Measurements from ENCODE around the gene ANK3. TPM values are rescaled to one million over a fixed set of nuclear protein-coding genes. Genes with fewer than 3 reads are reported as not detected.

ANK3 gene
- total RNA-seq, 1 experiment from 2014 or later: 15.3 TPM

- H3K4me3 ChIP-seq (replicated peaks in 1 of 2; ENCODE audit: low read depth in 1 of 2, low read length in 2 of 2): no peak overlapping the region
- ATAC-seq: no peak
- TF ChIP-seq REST (IDR thresholded peaks at IDR 0.05; ENCODE audit: low read depth) (no peak), ZNF274 (IDR thresholded peaks at IDR 0.05; ENCODE audit: low read depth, low read length) (no peak), FOSL1 (IDR thresholded peaks at IDR 0.05; ENCODE audit: low read depth) (no peak), ZBTB33 (IDR thresholded peaks at IDR 0.05; ENCODE audit: extremely low read depth, insufficient replicate concordance, low read length) (no peak), EZH2 (IDR thresholded peaks at IDR 0.05) (no peak), ELF1 (IDR thresholded peaks at IDR 0.05; ENCODE audit: borderline replicate concordance, low read depth) (no peak), TCF7L2 (IDR thresholded peaks at IDR 0.05; ENCODE audit: borderline replicate concordance, extremely low read depth, insufficient read depth, insufficient read length) (no peak), POLR2A (IDR thresholded peaks at IDR 0.05; ENCODE audit: borderline replicate concordance, extremely low read depth, insufficient read depth, insufficient read length) (no peak), SP1 (IDR thresholded peaks at IDR 0.05; ENCODE audit: low read depth) (no peak), SIN3A (IDR thresholded peaks at IDR 0.05; ENCODE audit: low read depth) (no peak), CBX3 (IDR thresholded peaks at IDR 0.05; ENCODE audit: low read depth) (no peak), CTCF (IDR thresholded peaks at IDR 0.05 in 2 of 3, conservative IDR thresholded peaks at IDR 0.05 in 1 of 3; ENCODE audit: borderline replicate concordance in 1 of 3, insufficient read depth in 1 of 3, low read depth in 2 of 3, low read length in 2 of 3) (no peak)
- H3K79me2 ChIP-seq (ENCODE audit: insufficient read depth, low read length): no peaks in the 10 kb centered on the region
- no peak overlapping the region for H3K9ac ChIP-seq (ENCODE audit: low read length)
- BruUV-seq (replicated peaks): no TSS peak
- H3K27me3 ChIP-seq (ENCODE audit: insufficient read depth, low read length): no peaks in the 10 kb centered on the region
- intact Hi-C loops (cut with micrococcal nuclease): no loop called here
- H3K9me2 ChIP-seq (ENCODE audit: insufficient read depth): no peaks in the 10 kb centered on the region
- H3K4me2 ChIP-seq (ENCODE audit: low read length): no peak overlapping the region
- H3K36me3 ChIP-seq (ENCODE audit: control insufficient read depth in 1 of 2, insufficient read depth in 2 of 2, low read length in 2 of 2): no peaks in the 10 kb centered on the region
- H2AFZ ChIP-seq (ENCODE audit: low read depth, low read length, poor library complexity, severe bottlenecking): no peak overlapping the region
- H3K27ac ChIP-seq (ENCODE audit: low read depth, low read length): no peak overlapping the region
- no peaks in the 10 kb centered on the region for H4K20me1 ChIP-seq (ENCODE audit: insufficient read depth)
- POLR2A ChIA-PET: no interaction called here
- H3K4me1 ChIP-seq (ENCODE audit: control insufficient read depth in 1 of 2, insufficient read depth in 2 of 2, low read length in 2 of 2): peaks cover 0 to 4% of the 10 kb centered on the region in 2 experiments; a peak in 1 of 4 replicates
- CTCF ChIA-PET: no interaction called here
- H3K9me3 ChIP-seq (ENCODE audit: control insufficient read depth in 1 of 2, insufficient read depth in 1 of 2, low read depth in 1 of 2, low read length in 2 of 2): no peaks in the 10 kb centered on the region
- DNase-seq (ENCODE audit: low read depth, low spot score): no peak
- RAD21 ChIA-PET (ENCODE audit: low non-redundant PET in 1 of 2, low total read pairs in 2 of 2, uncharacterized antibody in 2 of 2, unreplicated experiment in 2 of 2): no interaction called here
Measured at GRCh38 chr10:60045571-60045970, 344.1 kb downstream of the ANK3 start.
